GM12891 (cell line): Measurements from ENCODE around the gene APAF1.

ENCODE experiments used
- POLR2A ChIP-seq: IDR thresholded peaks from 2 replicates; pipeline ENCODE4 v1.6.1; 2011; ENCODE audit warnings: low read depth, low read length, control low read depth
- POLR2AphosphoS5 ChIP-seq: IDR thresholded peaks from 2 replicates; pipeline ENCODE4 v1.6.1; 2011; ENCODE audit warnings: low read depth, low read length, control low read depth

GRCh38 chr12:98638009-98638408 lies 7.1 kb upstream of the APAF1 start:
- TF ChIP-seq POLR2A (no peak), POLR2AphosphoS5 (no peak)
